ENCODE data around the gene DGKK.

The DGKK gene

DNA sequence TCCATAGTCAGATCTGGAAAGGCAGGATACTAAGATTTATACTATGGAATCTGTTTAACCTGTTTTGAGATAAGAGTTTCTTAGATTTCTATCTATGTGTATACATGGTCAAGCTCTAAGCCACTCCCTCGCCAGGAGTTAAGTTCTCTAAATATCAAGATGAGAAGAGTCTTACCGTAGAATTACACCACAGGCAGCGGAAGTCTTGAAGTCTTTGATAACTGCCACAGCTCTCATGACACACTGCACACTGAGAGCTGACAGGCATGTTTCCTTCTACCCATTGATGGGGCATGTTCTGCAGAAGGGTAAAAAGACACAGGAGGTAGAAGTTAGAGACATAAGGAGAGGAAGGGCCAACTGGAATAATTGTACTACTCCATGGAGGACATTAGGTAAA lies 67.7 kb downstream of the DGKK start:
- Histone ChIP-seq H3K27ac (replicated peaks) (peak overlapping the region; percentile 16; the same call in 1 of the 2 replicates), H3K4me3 (replicated peaks; ENCODE audit: insufficient read depth, low read length) (no peak overlapping the region), H3K27me3 (ENCODE audit: insufficient read depth, poor library complexity, severe bottlenecking) (no peaks in the 10 kb centered on the region)
- DNase-seq (ENCODE audit: low read depth in 1 of 2, low spot score in 1 of 2), result peak; percentile 2 to 68
- TF ChIP-seq POLR2AphosphoS5 (IDR thresholded peaks at IDR 0.05; ENCODE audit: low read depth) (no peak), SPI1 (IDR thresholded peaks at IDR 0.05; ENCODE audit: borderline replicate concordance, low read depth) (no peak; the same call in 1 of the 2 replicates), GABPA (IDR thresholded peaks at IDR 0.05; ENCODE audit: low read depth) (no peak)
- TF ChIP-seq, protein P1, sequence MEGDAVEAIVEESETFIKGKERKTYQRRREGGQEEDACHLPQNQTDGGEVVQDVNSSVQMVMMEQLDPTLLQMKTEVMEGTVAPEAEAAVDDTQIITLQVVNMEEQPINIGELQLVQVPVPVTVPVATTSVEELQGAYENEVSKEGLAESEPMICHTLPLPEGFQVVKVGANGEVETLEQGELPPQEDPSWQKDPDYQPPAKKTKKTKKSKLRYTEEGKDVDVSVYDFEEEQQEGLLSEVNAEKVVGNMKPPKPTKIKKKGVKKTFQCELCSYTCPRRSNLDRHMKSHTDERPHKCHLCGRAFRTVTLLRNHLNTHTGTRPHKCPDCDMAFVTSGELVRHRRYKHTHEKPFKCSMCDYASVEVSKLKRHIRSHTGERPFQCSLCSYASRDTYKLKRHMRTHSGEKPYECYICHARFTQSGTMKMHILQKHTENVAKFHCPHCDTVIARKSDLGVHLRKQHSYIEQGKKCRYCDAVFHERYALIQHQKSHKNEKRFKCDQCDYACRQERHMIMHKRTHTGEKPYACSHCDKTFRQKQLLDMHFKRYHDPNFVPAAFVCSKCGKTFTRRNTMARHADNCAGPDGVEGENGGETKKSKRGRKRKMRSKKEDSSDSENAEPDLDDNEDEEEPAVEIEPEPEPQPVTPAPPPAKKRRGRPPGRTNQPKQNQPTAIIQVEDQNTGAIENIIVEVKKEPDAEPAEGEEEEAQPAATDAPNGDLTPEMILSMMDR (IDR thresholded peaks at IDR 0.05; ENCODE audit: insufficient read depth, low read length), result no peak
- TF ChIP-seq, protein P2, sequence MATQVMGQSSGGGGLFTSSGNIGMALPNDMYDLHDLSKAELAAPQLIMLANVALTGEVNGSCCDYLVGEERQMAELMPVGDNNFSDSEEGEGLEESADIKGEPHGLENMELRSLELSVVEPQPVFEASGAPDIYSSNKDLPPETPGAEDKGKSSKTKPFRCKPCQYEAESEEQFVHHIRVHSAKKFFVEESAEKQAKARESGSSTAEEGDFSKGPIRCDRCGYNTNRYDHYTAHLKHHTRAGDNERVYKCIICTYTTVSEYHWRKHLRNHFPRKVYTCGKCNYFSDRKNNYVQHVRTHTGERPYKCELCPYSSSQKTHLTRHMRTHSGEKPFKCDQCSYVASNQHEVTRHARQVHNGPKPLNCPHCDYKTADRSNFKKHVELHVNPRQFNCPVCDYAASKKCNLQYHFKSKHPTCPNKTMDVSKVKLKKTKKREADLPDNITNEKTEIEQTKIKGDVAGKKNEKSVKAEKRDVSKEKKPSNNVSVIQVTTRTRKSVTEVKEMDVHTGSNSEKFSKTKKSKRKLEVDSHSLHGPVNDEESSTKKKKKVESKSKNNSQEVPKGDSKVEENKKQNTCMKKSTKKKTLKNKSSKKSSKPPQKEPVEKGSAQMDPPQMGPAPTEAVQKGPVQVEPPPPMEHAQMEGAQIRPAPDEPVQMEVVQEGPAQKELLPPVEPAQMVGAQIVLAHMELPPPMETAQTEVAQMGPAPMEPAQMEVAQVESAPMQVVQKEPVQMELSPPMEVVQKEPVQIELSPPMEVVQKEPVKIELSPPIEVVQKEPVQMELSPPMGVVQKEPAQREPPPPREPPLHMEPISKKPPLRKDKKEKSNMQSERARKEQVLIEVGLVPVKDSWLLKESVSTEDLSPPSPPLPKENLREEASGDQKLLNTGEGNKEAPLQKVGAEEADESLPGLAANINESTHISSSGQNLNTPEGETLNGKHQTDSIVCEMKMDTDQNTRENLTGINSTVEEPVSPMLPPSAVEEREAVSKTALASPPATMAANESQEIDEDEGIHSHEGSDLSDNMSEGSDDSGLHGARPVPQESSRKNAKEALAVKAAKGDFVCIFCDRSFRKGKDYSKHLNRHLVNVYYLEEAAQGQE (IDR thresholded peaks at IDR 0.05; ENCODE audit: insufficient replicate concordance, low read depth), result no peak

DNA sequence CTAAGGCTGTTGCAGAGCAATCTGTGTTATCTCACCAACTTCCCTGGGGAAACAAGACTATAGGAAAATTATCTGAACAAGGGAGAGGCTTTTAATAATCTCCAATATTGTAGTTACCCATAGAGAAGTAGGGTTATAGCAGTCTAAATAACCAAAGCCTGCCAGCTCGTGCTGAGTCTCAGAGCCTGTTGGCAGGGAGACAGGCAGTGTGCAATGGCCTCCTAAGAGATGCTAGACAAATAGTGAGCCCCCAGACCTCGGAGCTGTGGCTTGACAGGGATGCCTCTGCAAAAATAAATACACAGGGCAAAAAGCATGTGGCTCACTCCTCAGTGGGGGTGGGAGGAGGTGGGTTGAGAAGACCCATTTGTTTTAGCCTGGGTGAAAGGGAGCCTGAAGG lies 76.7 kb downstream of the DGKK start:
- DNase-seq (ENCODE audit: low read depth in 1 of 2, low spot score in 1 of 2), result no peak
- TF ChIP-seq, protein P2 (IDR thresholded peaks at IDR 0.05; ENCODE audit: insufficient replicate concordance, low read depth), result no peak
- TF ChIP-seq GABPA (IDR thresholded peaks at IDR 0.05; ENCODE audit: low read depth), result no peak
- TF ChIP-seq, protein P1 (IDR thresholded peaks at IDR 0.05; ENCODE audit: insufficient read depth, low read length), result no peak
- TF ChIP-seq SPI1 (IDR thresholded peaks at IDR 0.05; ENCODE audit: borderline replicate concordance, low read depth), result no peak
- TF ChIP-seq POLR2AphosphoS5 (IDR thresholded peaks at IDR 0.05; ENCODE audit: low read depth), result no peak
- H3K4me3 ChIP-seq (replicated peaks; ENCODE audit: insufficient read depth, low read length), result no peak overlapping the region
- H3K27me3 ChIP-seq (ENCODE audit: insufficient read depth, poor library complexity, severe bottlenecking), result no peaks in the 10 kb centered on the region
- H3K27ac ChIP-seq (replicated peaks), result no peak overlapping the region

DNA sequence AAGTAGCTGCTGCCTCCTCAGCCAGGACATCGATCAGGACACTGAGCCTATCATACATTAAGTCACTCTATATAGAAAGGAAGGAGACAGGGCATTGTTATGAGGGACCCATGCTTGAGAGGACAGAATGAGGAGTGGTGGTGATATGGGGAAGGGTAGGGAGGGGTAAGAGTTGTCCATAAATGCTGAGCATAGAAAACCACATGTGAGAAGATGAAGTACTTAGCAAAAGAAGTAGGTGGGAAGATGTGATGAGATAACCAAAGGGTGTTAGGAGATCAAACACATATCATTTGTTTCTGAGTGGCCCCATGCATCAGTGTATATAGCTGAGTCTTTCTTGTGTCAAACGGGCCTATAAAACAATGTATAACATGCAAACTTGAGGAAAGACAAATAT lies 84.1 kb downstream of the DGKK start:
- H3K27me3 ChIP-seq (ENCODE audit: insufficient read depth, poor library complexity, severe bottlenecking), result no peaks in the 10 kb centered on the region
- H3K27ac ChIP-seq (replicated peaks), result no peak overlapping the region
- DNase-seq (ENCODE audit: low read depth in 1 of 2, low spot score in 1 of 2), result no peak
- H3K4me3 ChIP-seq (replicated peaks; ENCODE audit: insufficient read depth, low read length), result no peak overlapping the region
- TF ChIP-seq, protein P1 (IDR thresholded peaks at IDR 0.05; ENCODE audit: insufficient read depth, low read length), result no peak
- TF ChIP-seq SPI1 (IDR thresholded peaks at IDR 0.05; ENCODE audit: borderline replicate concordance, low read depth) (no peak), POLR2AphosphoS5 (IDR thresholded peaks at IDR 0.05; ENCODE audit: low read depth) (no peak), GABPA (IDR thresholded peaks at IDR 0.05; ENCODE audit: low read depth) (no peak)
- TF ChIP-seq, protein P2 (IDR thresholded peaks at IDR 0.05; ENCODE audit: insufficient replicate concordance, low read depth), result no peak

Measured in HL-60 (cell line).